ENCODE results near the gene ARRDC3. TPM values are rescaled to one million over a fixed set of nuclear protein-coding genes. Genes with fewer than 3 reads are reported as not detected.

The ARRDC3 gene
- total RNA-seq, 1 donor from 2014 or later: 26.3 TPM

GRCh38 chr5:91409304-91409703, 26.2 kb upstream of the ARRDC3 start:
- Histone ChIP-seq H3K9me3 (no peaks in the 10 kb centered on the region), H3K27me3 (no peaks in the 10 kb centered on the region), H3K4me3 (no peak overlapping the region), H3K4me1 (no peaks in the 10 kb centered on the region), H3K27ac (no peak overlapping the region), H3K36me3 (no peaks in the 10 kb centered on the region)
- intact Hi-C loops (cut with DNase I): no loop called here
- DNase-seq (ENCODE audit: extremely low spot score in 2 of 2): no peak
- TF ChIP-seq POLR2AphosphoS5 (IDR thresholded peaks at IDR 0.05; ENCODE audit: insufficient read depth in 1 of 2, low read depth in 1 of 2) (no peak), POLR2A (IDR thresholded peaks at IDR 0.05) (no peak), CTCF (IDR thresholded peaks at IDR 0.05) (no peak)

GRCh38 chr5:91408710-91409109, 25.6 kb upstream of the ARRDC3 start:
- Histone ChIP-seq H3K27me3 (no peaks in the 10 kb centered on the region), H3K27ac (no peak overlapping the region), H3K4me1 (no peaks in the 10 kb centered on the region), H3K9me3 (no peaks in the 10 kb centered on the region), H3K36me3 (no peaks in the 10 kb centered on the region), H3K4me3 (no peak overlapping the region)
- intact Hi-C loops (cut with DNase I): no loop called here
- DNase-seq (ENCODE audit: extremely low spot score in 2 of 2): no peak
- TF ChIP-seq POLR2A (IDR thresholded peaks at IDR 0.05) (no peak), CTCF (IDR thresholded peaks at IDR 0.05) (no peak), POLR2AphosphoS5 (IDR thresholded peaks at IDR 0.05; ENCODE audit: insufficient read depth in 1 of 2, low read depth in 1 of 2) (no peak)

- TF ChIP-seq POLR2A (IDR thresholded peaks at IDR 0.05) (no peak), POLR2AphosphoS5 (IDR thresholded peaks at IDR 0.05; ENCODE audit: insufficient read depth in 1 of 2, low read depth in 1 of 2) (no peak), CTCF (IDR thresholded peaks at IDR 0.05) (no peak)
- no peaks in the 10 kb centered on the region for H3K4me1 ChIP-seq
- no peak for DNase-seq (ENCODE audit: extremely low spot score in 2 of 2)
- H3K4me3 ChIP-seq: no peak overlapping the region
- no peaks in the 10 kb centered on the region for H3K36me3 ChIP-seq
- no peak overlapping the region for H3K27ac ChIP-seq
- intact Hi-C loops (cut with DNase I): no loop called here
- no peaks in the 10 kb centered on the region for H3K27me3 ChIP-seq
- H3K9me3 ChIP-seq: no peaks in the 10 kb centered on the region
These were observed 24.1 kb upstream of the ARRDC3 start for GRCh38 chr5:91407204-91407603.

GRCh38 chr5:91403438-91403837, 20.3 kb upstream of the ARRDC3 start:
- TF ChIP-seq POLR2AphosphoS5 (IDR thresholded peaks at IDR 0.05; ENCODE audit: insufficient read depth in 1 of 2, low read depth in 1 of 2) (no peak), POLR2A (IDR thresholded peaks at IDR 0.05) (no peak), CTCF (IDR thresholded peaks at IDR 0.05) (no peak)
- Histone ChIP-seq H3K9me3 (no peaks in the 10 kb centered on the region), H3K27me3 (no peaks in the 10 kb centered on the region), H3K4me1 (no peaks in the 10 kb centered on the region), H3K27ac (no peak overlapping the region), H3K4me3 (no peak overlapping the region), H3K36me3 (no peaks in the 10 kb centered on the region)
- no peak for DNase-seq (ENCODE audit: extremely low spot score in 2 of 2)
- intact Hi-C loops (cut with DNase I): no loop called here

- TF ChIP-seq POLR2A (IDR thresholded peaks at IDR 0.05): no peak
- no peak for TF ChIP-seq CTCF (IDR thresholded peaks at IDR 0.05)
- no peak for TF ChIP-seq POLR2AphosphoS5 (IDR thresholded peaks at IDR 0.05; ENCODE audit: insufficient read depth in 1 of 2, low read depth in 1 of 2)
- no peaks in the 10 kb centered on the region for H3K27me3 ChIP-seq
- no peaks in the 10 kb centered on the region for H3K4me1 ChIP-seq
- H3K9me3 ChIP-seq: no peaks in the 10 kb centered on the region
- H3K27ac ChIP-seq: no peak overlapping the region
- intact Hi-C loops (cut with DNase I): no loop called here
- no peak overlapping the region for H3K4me3 ChIP-seq
- DNase-seq (ENCODE audit: extremely low spot score in 2 of 2): no peak
- no peaks in the 10 kb centered on the region for H3K36me3 ChIP-seq
These were observed 18.1 kb upstream of the ARRDC3 start for GRCh38 chr5:91401175-91401574.
